ENCODE results near the gene KDM4C.

Gene KDM4C

DNA sequence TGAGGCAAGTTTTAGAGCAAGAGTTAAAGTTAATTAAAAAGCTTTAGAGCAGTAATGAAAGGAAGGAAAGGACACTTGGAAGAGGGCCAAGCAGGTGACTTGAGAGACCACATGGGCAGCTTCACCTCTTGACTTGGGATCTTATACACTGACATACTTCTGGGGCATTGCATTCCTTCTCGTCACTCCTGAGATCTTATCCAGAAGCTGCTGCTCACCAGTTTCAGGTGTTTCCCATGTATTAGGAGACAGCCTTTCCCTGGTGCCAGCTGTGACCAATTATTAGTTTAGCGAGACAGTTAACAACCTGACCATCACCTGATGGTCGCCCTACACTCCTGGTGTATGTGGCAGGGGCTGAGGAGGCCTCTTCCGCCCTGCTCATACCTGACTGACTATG, 382.1 kb downstream of the KDM4C start:
- DNase-seq (ENCODE audit: low read depth in 2 of 2), result no peak

DNA sequence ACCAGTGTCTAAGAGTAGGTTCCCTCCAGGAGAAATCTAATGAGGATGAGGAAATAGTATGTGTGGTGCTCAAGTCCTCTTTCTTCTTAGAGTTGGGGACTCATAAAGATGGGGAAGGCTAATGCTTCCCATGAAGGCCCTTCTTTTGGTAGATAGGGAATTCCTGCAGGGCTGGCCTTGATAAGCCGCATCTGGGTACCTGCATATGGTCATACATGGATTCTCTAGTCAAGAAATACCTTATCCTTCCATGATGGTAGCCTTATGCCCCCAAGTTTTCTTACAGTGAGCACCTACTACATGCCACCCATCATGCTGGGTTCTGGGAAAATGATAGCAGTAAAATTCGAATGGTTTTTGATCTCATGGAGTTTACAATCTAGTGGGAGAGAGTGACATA, 382.6 kb downstream of the KDM4C start:
- no peak for DNase-seq (ENCODE audit: low read depth in 2 of 2)

DNA sequence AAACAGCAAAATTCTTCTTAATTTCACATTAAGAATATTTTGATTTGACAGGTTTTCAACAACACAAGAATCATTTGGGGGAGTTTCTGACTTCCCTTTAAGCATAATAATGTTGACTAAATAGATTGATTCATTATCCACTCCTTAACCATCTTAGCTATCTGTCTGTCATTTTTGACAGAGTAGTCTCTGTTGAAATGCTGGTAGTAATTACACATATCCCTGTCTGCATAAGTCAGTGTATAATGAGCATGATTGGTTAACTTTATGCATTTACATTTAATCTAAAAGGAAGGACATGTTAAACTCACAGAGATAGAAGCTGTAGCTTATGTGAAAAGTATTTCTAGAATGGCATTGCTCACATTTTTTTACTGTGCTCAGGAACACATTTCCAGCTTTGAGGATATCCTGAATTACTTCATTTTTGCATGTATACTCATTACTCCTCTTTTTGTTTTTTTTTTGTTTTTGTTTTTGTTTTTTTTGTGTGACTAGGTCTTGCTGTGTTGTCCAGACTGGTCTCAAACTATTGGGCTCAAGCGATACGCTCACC, 385.9 kb downstream of the KDM4C start:
- no peak for DNase-seq (ENCODE audit: low read depth in 2 of 2)

DNA sequence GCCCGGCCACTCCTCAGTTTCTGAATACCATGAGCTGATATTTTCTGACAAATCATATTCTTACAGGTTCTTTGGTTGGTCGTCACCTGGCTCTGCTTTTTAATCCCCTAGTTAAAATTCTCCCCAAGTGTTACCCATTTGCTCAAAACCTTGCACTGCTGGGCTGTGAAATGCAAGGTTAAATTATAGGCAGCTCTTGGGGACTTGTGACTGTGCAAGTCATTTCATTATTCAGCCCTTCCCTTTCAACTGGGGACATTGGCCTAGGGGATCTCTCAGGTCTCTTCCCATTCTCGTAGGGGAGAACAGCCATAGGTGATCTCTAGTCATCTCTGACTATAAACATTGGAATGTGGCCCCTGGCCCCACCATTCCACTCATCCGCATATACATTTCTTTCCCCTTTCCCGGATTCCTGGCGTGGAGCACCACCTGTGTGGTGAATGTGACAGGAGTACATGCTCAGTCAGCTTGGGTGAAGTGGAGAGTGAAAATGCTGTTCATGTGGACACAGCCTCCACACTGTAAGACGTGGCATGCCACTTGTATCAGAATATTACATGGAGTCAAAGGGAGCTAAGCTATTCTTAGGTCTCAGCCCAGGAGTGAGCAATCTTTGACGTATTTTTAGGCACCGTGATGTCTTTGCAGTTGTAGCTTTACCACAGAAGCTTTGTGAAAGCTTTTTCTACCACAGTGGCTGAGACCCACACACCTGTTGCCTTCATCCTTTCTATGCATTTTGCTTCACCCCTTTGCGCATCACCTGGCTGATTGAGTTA, 386.7 kb downstream of the KDM4C start:
- no peak for DNase-seq (ENCODE audit: low read depth in 2 of 2)

DNA sequence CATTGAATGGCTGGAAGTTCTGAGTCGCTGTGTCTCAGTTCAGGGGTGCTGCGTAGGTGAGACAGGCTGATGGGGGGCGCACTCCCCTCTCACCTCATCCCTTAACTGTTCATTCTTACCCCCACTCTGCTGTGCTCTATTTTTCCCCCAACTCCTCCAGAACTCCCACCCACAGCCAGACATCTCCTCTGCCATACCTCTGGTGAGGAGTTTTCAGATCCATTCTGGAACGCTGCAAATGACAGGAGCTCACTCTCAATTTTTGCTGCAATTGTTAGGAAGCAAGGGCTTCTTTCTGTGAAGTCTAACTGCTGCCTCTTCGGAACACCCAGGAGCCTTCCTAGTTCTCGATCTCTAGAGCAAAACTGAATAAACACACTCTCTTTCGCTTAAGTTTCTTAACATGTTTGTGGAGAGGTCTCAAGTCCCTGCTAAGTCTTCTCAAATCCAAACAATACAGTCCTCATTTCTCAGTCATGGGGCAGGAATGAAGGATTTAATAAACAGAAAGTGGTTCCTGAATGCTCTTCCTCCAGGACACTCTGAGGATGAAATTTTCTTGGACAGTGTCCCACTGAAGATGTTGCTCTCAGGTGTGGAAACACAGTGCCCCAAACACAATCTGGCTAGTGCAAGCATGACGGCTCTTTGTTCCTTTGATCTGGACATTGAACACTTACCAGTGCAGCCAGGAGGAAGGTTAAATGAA, 387.7 kb downstream of the KDM4C start:
- no peak for DNase-seq (ENCODE audit: low read depth in 2 of 2)

DNA sequence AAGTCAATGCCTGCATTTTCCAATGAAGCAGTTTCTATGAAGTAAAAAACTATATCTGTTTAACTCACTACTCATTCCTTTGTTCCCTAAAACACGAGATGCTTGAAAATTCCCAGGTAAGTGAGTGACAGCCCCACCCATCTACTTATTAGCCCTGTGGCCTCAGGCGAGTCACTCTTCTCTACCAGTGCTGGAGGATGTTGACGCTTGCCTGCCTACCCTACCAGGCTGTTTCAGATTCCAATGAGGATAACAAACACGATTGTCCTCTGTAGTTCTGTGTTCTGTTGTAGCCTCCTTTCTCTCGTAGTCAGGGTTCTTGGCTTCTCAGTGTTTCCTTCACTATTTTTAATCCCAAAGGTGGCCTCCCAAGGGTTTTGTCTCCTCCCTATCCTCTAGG, 388.8 kb downstream of the KDM4C start:
- DNase-seq (ENCODE audit: low read depth in 2 of 2), result no peak

DNA sequence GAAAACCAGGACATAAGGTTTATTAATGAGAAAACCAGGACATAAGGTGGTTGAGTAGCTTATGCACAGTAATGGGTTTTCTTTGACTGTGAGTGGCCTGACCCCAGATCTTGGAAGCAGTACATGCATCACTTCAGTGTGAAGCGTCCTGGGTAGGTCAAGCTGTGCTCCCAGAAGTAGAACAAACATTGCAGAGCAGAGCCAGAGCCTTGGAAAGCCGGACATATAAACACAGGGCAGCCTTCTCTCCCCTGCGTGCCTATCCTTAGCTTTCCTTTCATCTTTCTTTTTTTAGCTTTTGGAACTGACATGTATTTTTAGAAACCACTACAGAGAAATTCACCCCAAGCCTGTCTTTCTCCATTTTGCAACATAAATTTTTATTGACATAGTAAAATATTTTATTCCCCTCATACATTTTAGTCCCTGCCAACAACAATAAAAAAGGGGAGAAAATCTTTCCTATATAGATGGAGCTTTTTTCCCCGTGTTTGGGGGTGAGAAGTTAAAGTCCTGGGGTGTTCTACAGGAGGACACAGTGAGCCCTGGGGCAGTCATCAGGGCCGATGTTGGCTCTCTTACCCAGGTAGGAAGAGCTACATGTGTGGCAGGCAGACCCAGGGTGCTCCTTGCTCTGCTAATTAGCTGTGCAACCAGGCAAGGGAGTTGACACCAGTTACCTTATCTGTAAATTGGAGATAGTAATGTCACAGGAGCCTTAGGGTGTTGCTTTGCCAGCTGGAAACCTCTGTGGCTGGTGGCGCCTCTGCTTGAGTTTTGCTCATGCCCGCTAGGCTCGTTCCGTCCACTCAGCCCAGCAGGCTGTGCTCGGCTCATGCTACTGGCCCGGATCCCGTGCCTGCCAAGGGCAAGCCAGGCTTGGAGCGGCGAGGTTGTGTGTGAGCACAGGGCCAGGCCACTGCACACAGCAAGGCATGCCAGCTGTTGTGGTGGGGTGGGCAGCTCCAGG, 389.6 kb downstream of the KDM4C start:
- DNase-seq (ENCODE audit: low read depth in 2 of 2), result no peak

DNA sequence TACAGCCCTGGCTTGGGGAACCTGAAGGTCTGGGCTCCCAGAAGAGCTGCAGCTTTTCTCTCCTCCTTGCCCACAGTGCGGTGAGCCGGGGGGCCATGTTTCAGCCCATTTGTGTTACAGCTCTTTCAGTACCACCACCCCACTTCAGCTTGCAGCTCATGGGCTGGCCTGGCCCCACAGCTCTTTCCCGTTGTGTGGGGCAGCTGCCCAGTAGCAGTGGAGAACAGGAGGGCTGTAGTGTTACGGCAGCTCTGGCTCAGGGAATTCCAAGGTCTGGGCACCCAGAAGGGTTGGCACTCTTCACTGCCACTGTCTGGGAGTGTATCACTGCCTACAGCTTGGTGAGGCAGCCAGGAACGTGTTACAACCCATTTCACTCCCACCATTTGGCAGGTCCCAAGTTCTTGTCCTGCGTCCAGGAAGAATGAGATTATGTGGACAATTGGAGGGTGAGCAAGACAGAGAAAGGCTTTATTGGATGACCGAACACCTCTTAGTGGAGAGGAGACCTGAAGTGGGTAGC, 390.5 kb downstream of the KDM4C start:
- DNase-seq (ENCODE audit: low read depth in 2 of 2), result no peak

DNA sequence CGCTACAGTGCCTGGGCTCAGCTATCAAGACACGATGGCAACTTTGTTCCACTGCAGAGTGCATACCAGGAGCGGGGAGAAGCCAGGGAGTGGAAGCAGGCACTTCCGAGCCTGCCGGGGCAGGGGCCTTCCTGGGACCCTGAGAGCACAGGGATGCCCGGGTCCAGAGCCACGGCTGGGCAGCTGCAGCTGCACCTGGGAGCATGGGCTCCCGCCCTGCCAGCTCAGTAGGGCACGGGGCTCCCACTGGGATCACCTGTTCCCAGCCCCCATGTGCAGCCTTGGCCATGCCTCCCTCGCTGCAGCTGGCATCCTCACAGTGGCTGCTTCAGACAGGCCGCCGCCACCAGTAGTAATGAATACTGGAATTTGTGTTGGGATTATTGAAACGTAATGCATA, 391.5 kb downstream of the KDM4C start:
- no peak for DNase-seq (ENCODE audit: low read depth in 2 of 2)

DNA sequence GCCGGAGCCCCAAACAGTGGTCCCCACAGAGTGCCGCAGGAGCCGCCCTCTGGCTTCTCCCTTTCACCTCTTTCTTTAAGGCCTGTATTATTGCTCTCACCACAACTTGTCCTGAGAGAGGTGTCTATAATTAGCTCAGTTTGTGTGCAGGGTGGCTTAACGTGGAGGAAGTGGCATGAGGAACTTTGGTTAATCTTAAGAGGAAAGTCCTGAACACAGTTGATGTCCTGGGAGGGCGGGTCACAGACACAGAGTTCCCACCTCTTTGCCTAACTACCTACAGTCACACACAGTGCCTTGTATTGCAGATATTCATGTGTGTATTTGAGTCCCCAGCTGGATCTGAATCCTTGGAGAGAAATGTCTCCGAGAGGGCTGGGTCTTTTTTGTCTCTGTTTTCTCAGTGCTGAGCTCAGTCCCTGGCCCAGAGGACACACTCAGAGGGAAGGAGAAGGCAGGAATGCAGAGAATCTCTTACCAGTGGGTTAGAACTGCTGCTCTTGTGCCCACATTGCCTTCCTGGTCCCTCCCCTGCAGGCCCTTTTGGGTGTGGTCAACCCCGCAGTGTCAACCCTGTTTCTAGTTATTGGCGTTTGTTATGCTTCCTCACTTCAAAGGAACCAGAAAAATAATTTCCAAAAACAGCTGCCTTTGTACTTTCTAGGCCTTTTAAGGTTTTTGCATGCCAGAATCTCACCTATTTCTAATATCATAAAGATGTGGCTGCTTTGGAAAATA, 392.5 kb downstream of the KDM4C start:
- DNase-seq (ENCODE audit: low read depth in 2 of 2), result no peak

DNA sequence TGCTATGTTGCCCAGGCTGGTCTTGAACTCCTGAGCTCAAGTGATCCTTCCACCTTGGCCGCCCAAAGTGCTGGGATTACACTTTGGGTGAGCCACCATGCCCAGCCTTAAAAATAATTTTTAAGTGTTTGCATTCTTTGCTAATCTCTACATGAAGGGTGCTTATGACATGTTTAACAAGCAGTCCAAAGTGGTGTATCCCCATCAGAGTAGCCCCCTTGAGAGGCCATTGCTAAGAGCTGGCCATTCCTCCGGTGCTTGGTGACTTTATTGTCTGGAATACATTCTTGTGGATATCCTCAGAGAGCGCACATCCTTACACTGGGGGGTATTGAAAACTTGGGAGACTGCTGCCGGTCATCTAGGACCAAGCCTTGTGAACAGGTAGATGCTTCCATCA, 395.4 kb downstream of the KDM4C start:
- no peak for DNase-seq (ENCODE audit: low read depth in 2 of 2)

DNA sequence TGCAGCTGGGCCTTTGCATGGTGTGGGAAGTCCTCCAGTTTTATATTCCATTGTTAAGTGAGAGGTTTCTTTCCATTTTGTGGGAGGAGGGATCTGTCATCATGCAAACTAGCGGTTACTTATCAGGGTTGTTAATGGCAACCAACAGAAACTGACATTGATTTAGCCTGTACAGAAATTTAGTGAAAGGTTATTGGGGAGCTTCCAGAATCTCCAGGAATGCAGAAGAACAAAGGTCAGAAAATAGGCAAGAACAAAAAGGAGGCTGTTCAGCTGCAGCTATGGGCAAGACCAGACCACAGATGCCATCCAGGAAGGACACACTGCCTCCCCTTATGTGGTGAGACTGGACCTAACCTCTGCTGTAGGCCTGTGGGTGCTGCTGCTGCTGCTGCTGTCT, 395.8 kb downstream of the KDM4C start:
- no peak for DNase-seq (ENCODE audit: low read depth in 2 of 2)

DNA sequence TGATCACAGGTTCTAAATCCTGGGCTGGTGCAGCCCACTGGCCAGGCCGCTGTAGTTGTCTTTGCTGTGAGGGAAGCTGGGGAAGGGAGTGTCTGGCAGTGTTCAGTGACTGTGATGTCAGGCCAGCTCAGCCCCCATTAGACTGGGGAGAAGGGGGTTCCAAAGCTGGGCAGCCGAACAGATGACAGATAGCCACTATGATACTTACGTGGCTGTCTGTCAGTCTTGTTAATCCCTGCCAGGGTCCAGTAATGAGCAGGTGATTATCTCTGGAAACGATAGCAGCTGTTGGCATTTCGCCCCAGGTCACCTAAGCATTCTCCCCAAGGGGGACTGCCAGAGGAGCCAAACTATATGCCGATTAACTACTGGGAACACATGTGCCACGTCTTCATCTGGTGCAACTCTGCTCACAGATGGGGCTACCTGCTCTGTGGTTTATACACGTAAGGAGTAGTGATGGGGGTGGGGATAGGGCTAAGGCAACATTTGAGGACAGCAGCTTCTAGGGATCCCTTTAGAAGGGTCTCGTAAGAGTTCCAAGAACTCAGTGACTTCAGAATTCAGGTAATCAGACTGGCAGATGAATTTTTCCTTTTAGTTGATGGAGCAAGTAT, 396.3 kb downstream of the KDM4C start:
- no peak for DNase-seq (ENCODE audit: low read depth in 2 of 2)

DNA sequence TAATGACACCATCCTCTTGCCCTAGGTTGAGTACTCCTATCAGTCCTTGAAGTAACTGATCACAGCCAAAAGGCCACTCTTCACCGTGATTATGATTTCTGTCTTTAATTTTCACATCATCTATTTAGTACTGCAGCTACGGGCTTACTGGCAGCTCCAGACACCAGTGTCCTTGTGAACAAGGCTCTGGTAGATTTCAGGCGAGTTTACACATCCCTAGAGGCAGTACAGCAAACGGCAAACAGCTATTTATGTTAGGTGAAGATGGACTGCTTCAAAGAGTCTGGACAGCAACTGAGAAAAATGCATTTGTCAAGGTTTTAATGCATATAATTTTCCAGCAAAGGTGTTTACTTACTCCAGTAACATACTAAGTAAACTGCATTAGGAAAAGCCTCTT, 396.9 kb downstream of the KDM4C start:
- DNase-seq (ENCODE audit: low read depth in 2 of 2), result no peak

DNA sequence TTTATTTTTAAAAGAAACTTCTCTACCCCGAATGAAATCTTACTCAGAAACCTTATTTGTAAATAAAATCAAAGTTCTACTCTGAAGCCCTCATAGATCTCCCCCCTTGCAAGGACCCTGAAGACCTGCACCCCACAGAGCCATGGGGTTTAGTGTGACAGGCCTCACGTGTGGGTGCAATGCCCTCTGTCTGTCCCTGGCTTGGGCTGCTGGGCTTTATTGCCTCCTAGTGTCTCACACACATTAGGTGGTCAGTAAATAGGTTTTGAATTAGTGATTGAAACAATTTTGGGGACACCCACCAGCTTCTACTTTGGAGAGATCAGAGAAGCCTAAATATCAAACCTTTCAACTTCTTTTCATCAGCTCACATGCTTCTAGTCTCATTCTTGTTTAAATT, 403.7 kb downstream of the KDM4C start:
- DNase-seq (ENCODE audit: low read depth in 2 of 2), result no peak

DNA sequence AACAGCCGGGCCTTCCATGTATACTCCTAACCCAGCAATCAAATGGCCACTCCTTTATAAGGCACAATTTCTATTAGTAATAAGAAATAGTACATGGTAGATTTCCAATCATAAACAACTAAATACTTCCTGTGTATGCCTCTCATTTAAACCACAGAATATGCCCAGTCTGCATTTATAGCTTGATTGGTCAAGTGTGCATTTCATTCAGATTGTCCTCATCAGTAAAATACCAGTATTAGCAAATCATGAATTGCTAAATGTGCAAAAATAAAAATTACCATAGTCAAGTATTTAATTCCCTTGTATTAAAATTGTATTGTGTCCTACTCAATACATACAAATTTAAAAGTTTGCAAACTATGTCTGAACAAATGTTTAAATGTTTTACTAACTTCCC, 406.2 kb downstream of the KDM4C start:
- DNase-seq (ENCODE audit: low read depth in 2 of 2), result no peak

DNA sequence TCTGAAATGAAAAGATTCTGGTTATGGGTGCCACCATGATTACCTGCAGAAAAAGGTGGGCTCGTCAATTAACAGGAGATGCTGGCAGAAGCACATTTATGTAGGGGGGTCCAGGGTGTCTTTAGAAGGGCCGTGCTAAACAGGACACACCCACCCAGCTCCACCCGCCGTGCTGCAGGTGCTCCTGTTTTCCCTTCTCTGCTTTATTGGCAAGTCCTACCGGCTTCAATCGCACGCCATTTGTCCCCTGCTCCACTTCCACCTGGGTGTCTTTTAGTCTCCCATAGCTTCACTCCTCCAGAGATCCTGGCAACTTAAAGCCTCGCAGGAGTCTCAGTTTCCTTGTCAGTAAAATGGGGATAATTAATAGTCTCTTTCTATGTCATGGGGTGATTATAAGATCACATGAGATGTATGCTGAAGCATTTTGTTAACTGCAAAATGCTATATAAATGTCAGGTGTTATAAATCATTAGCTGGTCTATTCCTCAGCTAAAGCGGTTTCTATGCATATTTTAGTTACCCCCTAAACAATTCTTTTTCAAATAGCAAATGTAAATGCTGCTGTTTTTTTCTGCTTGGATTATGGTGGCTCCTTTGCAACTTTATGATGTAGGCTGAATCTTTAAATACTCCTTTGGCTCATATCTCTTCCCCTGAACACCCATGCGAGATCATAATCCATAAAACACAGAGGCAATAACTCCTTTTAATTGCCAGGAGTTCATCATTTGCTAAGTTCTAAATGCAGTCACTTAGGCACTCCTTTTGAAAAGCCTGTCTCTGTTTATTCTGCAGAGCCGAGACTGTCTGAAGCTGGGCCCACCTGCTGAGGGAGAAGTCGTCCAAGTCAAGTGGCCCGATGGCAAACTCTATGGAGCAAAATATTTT, 406.9 kb downstream of the KDM4C start:
- no peak for DNase-seq (ENCODE audit: low read depth in 2 of 2)

DNA sequence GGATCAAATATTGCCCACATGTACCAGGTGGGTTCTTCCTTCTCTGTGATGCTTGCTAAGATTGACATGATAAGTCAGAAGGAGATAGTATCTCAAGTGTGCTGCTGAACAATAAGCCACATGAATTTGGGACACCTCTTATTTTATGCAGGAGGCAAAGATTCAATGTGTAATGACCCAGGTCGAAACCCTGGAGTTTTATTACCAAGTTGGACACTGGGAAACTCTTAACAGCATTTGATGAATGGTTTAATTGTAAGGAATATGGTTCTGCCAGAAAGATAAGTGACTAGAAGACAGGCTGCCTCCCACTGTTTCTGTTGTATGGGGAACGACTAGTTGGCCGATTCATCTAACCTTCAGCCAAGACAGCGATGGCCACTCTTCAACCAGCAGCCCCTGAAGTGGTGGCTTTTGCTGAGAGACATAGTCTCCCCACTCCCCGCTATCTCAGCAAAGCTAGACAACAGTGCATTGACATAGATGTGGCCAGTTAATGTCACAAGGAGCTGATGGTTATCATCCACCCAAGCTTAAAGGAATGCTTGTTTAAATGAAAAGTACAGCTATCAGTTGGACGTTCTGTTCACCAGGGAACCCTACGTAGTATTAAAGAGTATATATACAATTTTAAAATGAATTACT, 407.7 kb downstream of the KDM4C start:
- DNase-seq (ENCODE audit: low read depth in 2 of 2), result no peak

DNA sequence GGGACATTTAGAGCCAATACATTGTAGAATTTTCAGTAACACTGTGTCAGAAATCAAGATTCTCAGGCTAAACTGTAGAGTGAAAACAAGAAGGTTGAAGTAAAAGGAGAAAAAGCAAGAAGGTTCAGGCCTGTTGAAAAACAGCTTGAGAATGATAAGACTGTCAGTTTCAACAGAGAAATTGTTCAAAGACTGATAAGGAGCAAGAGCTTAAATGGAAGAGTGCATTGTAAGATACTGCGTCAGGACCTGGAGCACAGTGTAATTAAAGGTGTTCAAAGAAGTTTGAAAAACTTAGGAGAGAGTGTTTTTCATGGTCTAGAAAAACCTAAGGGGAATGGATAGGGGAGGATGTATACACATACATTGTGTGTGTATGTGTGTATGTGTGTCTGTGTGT, 408.3 kb downstream of the KDM4C start:
- no peak for DNase-seq (ENCODE audit: low read depth in 2 of 2)
